OCI-LY3 (cell line): ENCODE results near the gene HOXA5.
A peak's percentile ranks its signal among the peaks of the same experiment; 100 is the strongest.

ENCODE experiments used
- H2AFZ ChIP-seq: fragments of 200-600, 300-600 bp; shearing (Covaris generic); 2 replicates; pipeline ENCODE4 v1.6.0; 2014; ENCODE audit warnings: antibody characterized with exemption, low read depth, low read length
- H3K27ac ChIP-seq: fragments of 200-600, 300-600 bp; sonication (generic); 2 replicates; pipeline ENCODE4 v1.5.1; 2014; ENCODE audit warnings: mild to moderate bottlenecking, low read length, moderate library complexity, mixed read lengths
- H3K27me3 ChIP-seq: fragments of 200-600, 300-600 bp; sonication (generic); 2 replicates; pipeline ENCODE4 v1.6.1; 2014; ENCODE audit warnings: low read depth, low read length, mixed read lengths
- H3K36me3 ChIP-seq: fragments of 200-600, 300-600 bp; sonication (generic); replicated peaks from 2 replicates; pipeline ENCODE3; 2014; ENCODE audit warnings: low read depth, low read length, mixed read lengths
- H3K4me1 ChIP-seq: fragments of 300-600, 200-600 bp; sonication (generic); 2 replicates; pipeline ENCODE4 v1.6.1; 2014; ENCODE audit warnings: low read length, mixed read lengths
- H3K4me2 ChIP-seq: fragments of 200-600, 300-600 bp; sonication (generic); 2 replicates; pipeline ENCODE4 v1.6.1; 2014; ENCODE audit warnings: low read length, mixed read lengths
- H3K4me3 ChIP-seq: fragments of 300-600, 200-600 bp; sonication (generic); 2 replicates; pipeline ENCODE4 v1.5.1; 2014; ENCODE audit warnings: antibody characterized with exemption, mild to moderate bottlenecking, low read length, moderate library complexity
- H3K79me2 ChIP-seq: fragments of 300-600, 200-600 bp; shearing (Covaris generic); 2 replicates; pipeline ENCODE4 v1.6.1; 2014; ENCODE audit warnings: mild to moderate bottlenecking, low read length, mixed read lengths
- H3K9ac ChIP-seq: fragments of 300-600, 200-600 bp; shearing (Covaris generic); 2 replicates; pipeline ENCODE4 v1.6.0; 2014; ENCODE audit warnings: mild to moderate bottlenecking, low read length, moderate library complexity
- H3K9me3 ChIP-seq: fragments of 200-600, 300-600 bp; shearing (Covaris generic); 2 replicates; pipeline ENCODE4 v1.6.1; 2014; ENCODE audit warnings: low read length, mixed read lengths; ENCODE audit not compliant: insufficient read depth
- H4K20me1 ChIP-seq: fragments of 200-600, 300-600 bp; sonication (generic); 2 replicates; pipeline ENCODE4 v1.6.1; 2016; ENCODE audit warnings: low read length, mixed read lengths; ENCODE audit not compliant: insufficient read depth
- EZH2phosphoT487 ChIP-seq: fragments of 200-600 bp; shearing (Covaris generic); IDR thresholded peaks from 2 replicates; pipeline ENCODE4 v1.6.1; 2018; ENCODE audit warnings: antibody characterized with exemption, mixed run types, low read depth
- TF ChIP-seq, protein P1 (sequence below): fragments of 200-600, 300-600 bp; sonication (generic); IDR thresholded peaks from 2 replicates; pipeline ENCODE4 v1.5.1; 2014; ENCODE audit warnings: antibody characterized with exemption, low read length, low read depth

HOXA5 gene

GRCh38 chr7:27143950-27144780 lies 684 bp upstream of the HOXA5 start:
- no peaks in the 10 kb centered on the region for H4K20me1 ChIP-seq
- H3K4me2 ChIP-seq, result peak overlapping the region; percentile 31; the same call in 1 of the 2 replicates
- TF ChIP-seq EZH2phosphoT487, result no peak
- TF ChIP-seq, protein P1, sequence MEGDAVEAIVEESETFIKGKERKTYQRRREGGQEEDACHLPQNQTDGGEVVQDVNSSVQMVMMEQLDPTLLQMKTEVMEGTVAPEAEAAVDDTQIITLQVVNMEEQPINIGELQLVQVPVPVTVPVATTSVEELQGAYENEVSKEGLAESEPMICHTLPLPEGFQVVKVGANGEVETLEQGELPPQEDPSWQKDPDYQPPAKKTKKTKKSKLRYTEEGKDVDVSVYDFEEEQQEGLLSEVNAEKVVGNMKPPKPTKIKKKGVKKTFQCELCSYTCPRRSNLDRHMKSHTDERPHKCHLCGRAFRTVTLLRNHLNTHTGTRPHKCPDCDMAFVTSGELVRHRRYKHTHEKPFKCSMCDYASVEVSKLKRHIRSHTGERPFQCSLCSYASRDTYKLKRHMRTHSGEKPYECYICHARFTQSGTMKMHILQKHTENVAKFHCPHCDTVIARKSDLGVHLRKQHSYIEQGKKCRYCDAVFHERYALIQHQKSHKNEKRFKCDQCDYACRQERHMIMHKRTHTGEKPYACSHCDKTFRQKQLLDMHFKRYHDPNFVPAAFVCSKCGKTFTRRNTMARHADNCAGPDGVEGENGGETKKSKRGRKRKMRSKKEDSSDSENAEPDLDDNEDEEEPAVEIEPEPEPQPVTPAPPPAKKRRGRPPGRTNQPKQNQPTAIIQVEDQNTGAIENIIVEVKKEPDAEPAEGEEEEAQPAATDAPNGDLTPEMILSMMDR, result no peak
- H3K9me3 ChIP-seq, result no peaks in the 10 kb centered on the region
- H3K27ac ChIP-seq, result no peak overlapping the region
- H3K4me3 ChIP-seq, result no peak overlapping the region
- H2AFZ ChIP-seq, result no peak overlapping the region
- no peak overlapping the region for H3K9ac ChIP-seq
- H3K4me1 ChIP-seq, result peaks cover 5% of the 10 kb centered on the region; the same call in 1 of the 2 replicates
- H3K27me3 ChIP-seq, result no peaks in the 10 kb centered on the region; the same call in 1 of the 2 replicates
- H3K79me2 ChIP-seq, result peaks cover 1% of the 10 kb centered on the region
- no peaks in the 10 kb centered on the region for H3K36me3 ChIP-seq

- peak overlapping the region; percentile 57 for H3K9ac ChIP-seq
- H2AFZ ChIP-seq, result no peak overlapping the region; the same call in 1 of the 2 replicates
- TF ChIP-seq EZH2phosphoT487, result no peak
- TF ChIP-seq, protein P1, result no peak
- H3K36me3 ChIP-seq, result no peaks in the 10 kb centered on the region
- H3K4me1 ChIP-seq, result 0 out of 2 replicates have a peak, but pooled peaks cover 3% of the 10 kb centered on the region
- no peaks in the 10 kb centered on the region for H3K9me3 ChIP-seq
- H3K27ac ChIP-seq, result no peak overlapping the region
- peaks cover 5% of the 10 kb centered on the region for H3K27me3 ChIP-seq
- no peaks in the 10 kb centered on the region for H3K79me2 ChIP-seq
- H4K20me1 ChIP-seq, result no peaks in the 10 kb centered on the region
- peak overlapping the region; percentile 88 for H3K4me3 ChIP-seq
- peak overlapping the region; percentile 96 for H3K4me2 ChIP-seq
These were observed 880 bp downstream of the HOXA5 start for GRCh38 chr7:27142580-27143022.

GRCh38 chr7:27141923-27142579 lies 1.4 kb downstream of the HOXA5 start:
- Histone ChIP-seq H3K9ac (peak overlapping the region; percentile 57), H4K20me1 (no peaks in the 10 kb centered on the region), H3K9me3 (no peaks in the 10 kb centered on the region), H3K27ac (no peak overlapping the region), H3K4me2 (peak overlapping the region; percentile 96), H3K4me3 (peak overlapping the region; percentile 88), H3K36me3 (no peaks in the 10 kb centered on the region), H3K4me1 (0 out of 2 replicates have a peak, but pooled peaks cover 3% of the 10 kb centered on the region), H3K79me2 (no peaks in the 10 kb centered on the region), H2AFZ (no peak overlapping the region), H3K27me3 (peaks cover 6% of the 10 kb centered on the region)
- TF ChIP-seq EZH2phosphoT487, result no peak
- TF ChIP-seq, protein P1, result no peak
